AG08396 (cell line): Measurements from ENCODE around the gene PCSK5.
A peak's percentile ranks its signal among the peaks of the same experiment; 100 is the strongest.
"Not testable (repeated sequence)": the region's sequence is repeated elsewhere in the genome, so short reads cannot be mapped to it uniquely, and the experiment has no call there.

ENCODE experiments used
- DNase-seq: peaks from one replicate; pipeline ENCODE4 v3.0.0; 2012; ENCODE audit warnings: low spot score, mixed read lengths

Gene PCSK5

GRCh38 chr9:76358628-76359280 lies 468.3 kb downstream of the PCSK5 start:
- DNase-seq: no peak

- DNase-seq: no peak
Measured at GRCh38 chr9:76359365-76359764, 468.9 kb downstream of the PCSK5 start.

GRCh38 chr9:76359766-76360165 lies 469.3 kb downstream of the PCSK5 start:
- DNase-seq: no peak

GRCh38 chr9:76362332-76363031 lies 472.0 kb downstream of the PCSK5 start:
- not testable (repeated sequence) for DNase-seq

- DNase-seq: no peak
Measured at GRCh38 chr9:76363032-76363395, 472.5 kb downstream of the PCSK5 start.

GRCh38 chr9:76365028-76365427 lies 474.6 kb downstream of the PCSK5 start:
- DNase-seq: peak; percentile 29

GRCh38 chr9:76366275-76366674 lies 475.8 kb downstream of the PCSK5 start:
- no peak for DNase-seq

GRCh38 chr9:76369583-76369982 lies 479.1 kb downstream of the PCSK5 start:
- no peak for DNase-seq

GRCh38 chr9:76370396-76371023 lies 480.0 kb downstream of the PCSK5 start:
- DNase-seq: no peak

- no peak for DNase-seq
Measured at GRCh38 chr9:76371901-76372300, 481.4 kb downstream of the PCSK5 start.

- DNase-seq: no peak
Measured at GRCh38 chr9:76372336-76372735, 481.9 kb downstream of the PCSK5 start.

GRCh38 chr9:76373173-76373783 lies 482.8 kb downstream of the PCSK5 start:
- DNase-seq: peak; percentile 29

GRCh38 chr9:76373784-76374474 lies 483.5 kb downstream of the PCSK5 start:
- no peak for DNase-seq

- DNase-seq: peak; percentile 83
Measured at GRCh38 chr9:76374783-76375559, 484.5 kb downstream of the PCSK5 start.

- no peak for DNase-seq
Measured at GRCh38 chr9:76377791-76378190, 487.3 kb downstream of the PCSK5 start.

- DNase-seq: no peak
Measured at GRCh38 chr9:76378367-76379073, 488.0 kb downstream of the PCSK5 start.

- DNase-seq: no peak
Measured at GRCh38 chr9:76379494-76379893, 489.0 kb downstream of the PCSK5 start.

GRCh38 chr9:76390656-76391055 lies 500.2 kb downstream of the PCSK5 start:
- DNase-seq: no peak

- peak; percentile 96 for DNase-seq
Measured at GRCh38 chr9:76394195-76394959, 503.9 kb downstream of the PCSK5 start, which contains the start of gene RFK. Gene RFK (minus strand): TSS chr9:76394426. CDS start chr9:76394171, 255 bp downstream.

- peak; percentile 42 for DNase-seq
Measured at GRCh38 chr9:76394960-76395252, 504.4 kb downstream of the PCSK5 start.
